Gastrocnemius medialis (tissue), 4 donors: Measurements from ENCODE around the gene RYR3. TPM values are rescaled to one million over a fixed set of nuclear protein-coding genes. Genes with fewer than 3 reads are reported as not detected.

Experiments
- ATAC-seq, 2 donors: fragments of 150-250 bp; one replicate each; pipeline ENCODE4 v1.9.1; 2016
- DNase-seq, 2 donors: peaks; one replicate each; pipeline ENCODE4 v3.0.0-alpha.2; 2019
- H3K27ac ChIP-seq, 4 donors: fragments of 200-600 bp; sonication (generic); 1 replicate in 1 of 4; 2 replicates in 3 of 4; pipeline ENCODE4 v1.5.1; 2016 to 2018; ENCODE audit warnings: mild to moderate bottlenecking in 2 of 4, moderate library complexity in 1 of 4
- H3K27me3 ChIP-seq, 3 donors: fragments of 200-600 bp; sonication (generic) in 2 of 3; 1 replicate in 1 of 3; 2 replicates in 2 of 3; pipeline versions ENCODE4 v1.5.1 to v1.6.0; 2016 to 2019; ENCODE audit warnings: mild to moderate bottlenecking in 1 of 3, moderate library complexity in 1 of 3
- H3K36me3 ChIP-seq, 2 donors: fragments of 200-600 bp; sonication (generic) in 1 of 2; one replicate each; pipeline ENCODE4 v1.5.1; 2017 to 2018
- H3K4me1 ChIP-seq, 2 donors: fragments of 200-600 bp; sonication (generic) in 1 of 2; one replicate each; pipeline ENCODE4 v1.5.1; 2016 to 2017; ENCODE audit warnings: mild to moderate bottlenecking in 2 of 2
- H3K4me3 ChIP-seq, 4 donors: fragments of 200-600 bp; sonication (generic) in 3 of 4; 1 replicate in 1 of 4; 2 replicates in 3 of 4; pipeline ENCODE4 v1.5.1; 2016 to 2019; ENCODE audit warnings: mild to moderate bottlenecking in 2 of 4
- H3K9me3 ChIP-seq, 3 donors: fragments of 200-600 bp; sonication (generic) in 2 of 3; 1 replicate in 1 of 3; 2 replicates in 2 of 3; pipeline ENCODE4 v1.5.1; 2016 to 2019
- POLR2A ChIP-seq, 2 donors: fragments of 450-650 bp; IDR thresholded peaks; one replicate each; pipeline ENCODE4 v1.6.1; 2017; ENCODE audit warnings: antibody characterized with exemption in 2 of 2, mild to moderate bottlenecking in 2 of 2, moderate library complexity in 2 of 2
- in situ Hi-C, 4 donors: fragments of 200-750 bp; cut with MboI; loops; one replicate each; pipeline versions ENCODE4 v1.15.0 to v1.8.0; 2017; ENCODE audit warnings: low sequenced_read_pairs in 4 of 4
- intact Hi-C: fragments of 100-400 bp; cut with DNase I; formaldehyde crosslinking; loops from one replicate; pipeline ENCODE4 v1.15.1; 2023; ENCODE audit warnings: low total_unique reads
- total RNA-seq, 4 donors: library from RNA; depleted of rRNA; stranded (reverse); fragments of >200 nt; gene quantifications; one replicate each; pipeline versions ENCODE4 v1.1.0 to v1.2.3, GENCODE V29; 2016
- TF ChIP-seq, protein P1 (sequence below), 5 experiments: fragments of 450-650 bp in 3 of 5; fragments of 200-600 bp in 2 of 5; sonication (generic) in 2 of 5; IDR thresholded peaks in 4 of 5; conservative IDR thresholded peaks in 1 of 5; 1 replicate in 4 of 5; 2 replicates in 1 of 5; pipeline ENCODE4 v1.5.1; 2016 to 2019; ENCODE audit warnings: antibody characterized with exemption in 5 of 5, mild to moderate bottlenecking in 3 of 5, moderate library complexity in 3 of 5

RYR3 gene
- total RNA-seq, 4 donors from 2014 or later = 7.6 to 30.9 (median 20.6) TPM

- TF ChIP-seq POLR2A (IDR thresholded peaks at IDR 0.05) = no peak
- TF ChIP-seq, protein P1, sequence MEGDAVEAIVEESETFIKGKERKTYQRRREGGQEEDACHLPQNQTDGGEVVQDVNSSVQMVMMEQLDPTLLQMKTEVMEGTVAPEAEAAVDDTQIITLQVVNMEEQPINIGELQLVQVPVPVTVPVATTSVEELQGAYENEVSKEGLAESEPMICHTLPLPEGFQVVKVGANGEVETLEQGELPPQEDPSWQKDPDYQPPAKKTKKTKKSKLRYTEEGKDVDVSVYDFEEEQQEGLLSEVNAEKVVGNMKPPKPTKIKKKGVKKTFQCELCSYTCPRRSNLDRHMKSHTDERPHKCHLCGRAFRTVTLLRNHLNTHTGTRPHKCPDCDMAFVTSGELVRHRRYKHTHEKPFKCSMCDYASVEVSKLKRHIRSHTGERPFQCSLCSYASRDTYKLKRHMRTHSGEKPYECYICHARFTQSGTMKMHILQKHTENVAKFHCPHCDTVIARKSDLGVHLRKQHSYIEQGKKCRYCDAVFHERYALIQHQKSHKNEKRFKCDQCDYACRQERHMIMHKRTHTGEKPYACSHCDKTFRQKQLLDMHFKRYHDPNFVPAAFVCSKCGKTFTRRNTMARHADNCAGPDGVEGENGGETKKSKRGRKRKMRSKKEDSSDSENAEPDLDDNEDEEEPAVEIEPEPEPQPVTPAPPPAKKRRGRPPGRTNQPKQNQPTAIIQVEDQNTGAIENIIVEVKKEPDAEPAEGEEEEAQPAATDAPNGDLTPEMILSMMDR (IDR thresholded peaks at IDR 0.05 in 4 of 5, conservative IDR thresholded peaks at IDR 0.05 in 1 of 5) = no peak
- in situ Hi-C loops = no loop called here
- no peak for ATAC-seq
Measured at GRCh38 chr15:33722673-33723015, 411.9 kb downstream of the RYR3 start.

DNA sequence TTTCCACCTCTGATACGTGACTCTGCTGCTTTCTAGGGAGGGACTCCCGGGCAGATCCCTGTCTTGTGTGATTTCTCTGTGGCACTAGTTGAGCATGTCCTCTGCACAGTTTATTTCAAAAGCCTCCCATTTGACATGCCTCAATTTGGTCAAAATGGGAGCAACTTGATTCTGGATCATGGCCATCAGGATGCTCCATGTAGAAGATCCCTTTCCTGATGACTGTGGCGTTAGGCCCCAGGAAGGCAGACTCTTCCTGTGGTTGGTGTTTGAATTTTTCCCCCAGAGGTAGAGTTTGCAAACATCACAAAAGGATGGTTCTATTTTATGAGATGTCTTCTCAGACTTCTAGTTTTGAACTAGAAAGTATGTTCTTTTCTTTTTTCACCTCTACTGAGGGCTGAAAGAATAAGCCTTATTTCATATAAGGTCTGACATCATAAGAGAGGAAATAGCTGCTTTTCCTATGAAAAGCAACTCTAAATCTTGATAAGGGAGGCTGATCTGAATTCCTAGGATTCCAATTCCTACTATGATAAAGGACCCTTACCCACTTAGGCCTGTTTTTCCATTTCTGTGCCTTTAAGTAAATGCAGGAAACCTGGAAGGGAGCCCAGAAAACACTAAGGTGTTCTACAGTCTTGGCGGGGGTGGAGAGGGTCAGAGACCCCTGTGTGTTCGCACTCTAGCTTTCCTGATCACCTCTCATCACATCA, 413.7 kb downstream of the RYR3 start:
- intact Hi-C loops = no loop called here
- no peak for TF ChIP-seq POLR2A (IDR thresholded peaks at IDR 0.05)
- TF ChIP-seq, protein P1 (IDR thresholded peaks at IDR 0.05 in 4 of 5, conservative IDR thresholded peaks at IDR 0.05 in 1 of 5) = no peak

More at GRCh38 chr15:33722673-33723015, 411.9 kb downstream of the RYR3 start:
- H3K27me3 ChIP-seq = no peaks in the 10 kb centered on the region
- intact Hi-C loops = no loop called here
- no peaks in the 10 kb centered on the region for H3K4me1 ChIP-seq
- no peak for DNase-seq
- H3K27ac ChIP-seq = no peak overlapping the region
- no peaks in the 10 kb centered on the region for H3K36me3 ChIP-seq
- H3K4me3 ChIP-seq = no peak overlapping the region
- H3K9me3 ChIP-seq = no peaks in the 10 kb centered on the region

GRCh38 chr15:33729653-33730052, 418.9 kb downstream of the RYR3 start:
- Histone ChIP-seq H3K27me3 (no peaks in the 10 kb centered on the region), H3K27ac (no peak overlapping the region), H3K36me3 (no peaks in the 10 kb centered on the region), H3K9me3 (no peaks in the 10 kb centered on the region), H3K4me3 (no peak overlapping the region), H3K4me1 (no peaks in the 10 kb centered on the region)
- TF ChIP-seq, protein P1 (IDR thresholded peaks at IDR 0.05 in 4 of 5, conservative IDR thresholded peaks at IDR 0.05 in 1 of 5) = no peak
- TF ChIP-seq POLR2A (IDR thresholded peaks at IDR 0.05) = no peak
- intact Hi-C loops = loop anchor here (10.0 kb wide), 1 partner anchor 235 kb away; the partner anchor contains the start of gene CHRM5
- in situ Hi-C loops = no loop called here
- DNase-seq = no peak
- no peak for ATAC-seq

More for the DNA sequence above, 413.7 kb downstream of the RYR3 start:
- ATAC-seq = no peak
- no peaks in the 10 kb centered on the region for H3K36me3 ChIP-seq
- DNase-seq = no peak
- H3K9me3 ChIP-seq = no peaks in the 10 kb centered on the region
- no peak overlapping the region for H3K4me3 ChIP-seq
- no peak overlapping the region for H3K27ac ChIP-seq
- in situ Hi-C loops = no loop called here
- no peaks in the 10 kb centered on the region for H3K27me3 ChIP-seq
- no peaks in the 10 kb centered on the region for H3K4me1 ChIP-seq

DNA sequence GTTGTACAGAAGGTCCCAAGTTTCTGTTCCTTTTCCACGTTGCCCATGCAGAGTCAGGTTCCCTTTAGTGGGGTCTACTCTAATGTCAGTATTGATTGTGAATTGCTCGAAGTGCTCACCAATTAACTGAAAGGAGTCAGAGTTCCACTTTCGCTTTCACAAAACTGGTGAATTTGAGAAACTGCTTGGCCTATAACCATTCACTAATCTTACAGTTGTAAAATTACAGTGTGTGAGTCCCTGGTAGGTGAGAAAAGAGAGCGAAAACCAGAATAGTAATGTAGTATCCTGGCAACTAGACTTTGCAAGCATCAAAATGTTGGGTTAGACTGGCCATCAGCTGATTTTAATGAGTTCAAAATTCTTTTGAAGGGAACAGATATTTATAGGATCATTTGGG, 420.0 kb downstream of the RYR3 start:
- ATAC-seq = no peak

More for the DNA sequence above, 420.0 kb downstream of the RYR3 start:
- DNase-seq = no peak
- in situ Hi-C loops (no loop called here), intact Hi-C loops (loop anchor here (10.0 kb wide), 1 partner anchor 234 kb away; the partner anchor contains the start of gene CHRM5)
- no peak for TF ChIP-seq POLR2A (IDR thresholded peaks at IDR 0.05)
- TF ChIP-seq, protein P1 (IDR thresholded peaks at IDR 0.05 in 4 of 5, conservative IDR thresholded peaks at IDR 0.05 in 1 of 5) = no peak
- H3K4me3 ChIP-seq = no peak overlapping the region
- no peak overlapping the region for H3K27ac ChIP-seq
- H3K27me3 ChIP-seq = no peaks in the 10 kb centered on the region
- H3K36me3 ChIP-seq = no peaks in the 10 kb centered on the region
- H3K4me1 ChIP-seq = no peaks in the 10 kb centered on the region
- no peaks in the 10 kb centered on the region for H3K9me3 ChIP-seq
